Frontal cortex (tissue), 4 donors: Measurements from ENCODE around the gene PLPPR3. TPM values are rescaled to one million over a fixed set of nuclear protein-coding genes. Genes with fewer than 3 reads are reported as not detected.

Experiments
- DNase-seq, 2 donors: peaks; one replicate each; pipeline ENCODE4 v3.0.0; 2012; ENCODE audit warnings: low spot score in 2 of 2
- FAIRE-seq: peaks from 2 replicates; lab custom pipeline; 2012; peaks lifted over from hg19 to GRCh38; lab: Jason Lieb, UNC
- total RNA-seq: library from RNA; depleted of rRNA; stranded (reverse); fragments of >200 nt; gene quantifications from one replicate; pipeline ENCODE4 v1.2.3, GENCODE V29; 2014
- donor health status: control.
- donor health status: control.
- donor health status: control.

PLPPR3 gene, protein sequence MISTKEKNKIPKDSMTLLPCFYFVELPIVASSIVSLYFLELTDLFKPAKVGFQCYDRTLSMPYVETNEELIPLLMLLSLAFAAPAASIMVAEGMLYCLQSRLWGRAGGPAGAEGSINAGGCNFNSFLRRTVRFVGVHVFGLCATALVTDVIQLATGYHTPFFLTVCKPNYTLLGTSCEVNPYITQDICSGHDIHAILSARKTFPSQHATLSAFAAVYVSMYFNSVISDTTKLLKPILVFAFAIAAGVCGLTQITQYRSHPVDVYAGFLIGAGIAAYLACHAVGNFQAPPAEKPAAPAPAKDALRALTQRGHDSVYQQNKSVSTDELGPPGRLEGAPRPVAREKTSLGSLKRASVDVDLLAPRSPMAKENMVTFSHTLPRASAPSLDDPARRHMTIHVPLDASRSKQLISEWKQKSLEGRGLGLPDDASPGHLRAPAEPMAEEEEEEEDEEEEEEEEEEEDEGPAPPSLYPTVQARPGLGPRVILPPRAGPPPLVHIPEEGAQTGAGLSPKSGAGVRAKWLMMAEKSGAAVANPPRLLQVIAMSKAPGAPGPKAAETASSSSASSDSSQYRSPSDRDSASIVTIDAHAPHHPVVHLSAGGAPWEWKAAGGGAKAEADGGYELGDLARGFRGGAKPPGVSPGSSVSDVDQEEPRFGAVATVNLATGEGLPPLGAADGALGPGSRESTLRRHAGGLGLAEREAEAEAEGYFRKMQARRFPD
- 119 TPM for total RNA-seq

DNA sequence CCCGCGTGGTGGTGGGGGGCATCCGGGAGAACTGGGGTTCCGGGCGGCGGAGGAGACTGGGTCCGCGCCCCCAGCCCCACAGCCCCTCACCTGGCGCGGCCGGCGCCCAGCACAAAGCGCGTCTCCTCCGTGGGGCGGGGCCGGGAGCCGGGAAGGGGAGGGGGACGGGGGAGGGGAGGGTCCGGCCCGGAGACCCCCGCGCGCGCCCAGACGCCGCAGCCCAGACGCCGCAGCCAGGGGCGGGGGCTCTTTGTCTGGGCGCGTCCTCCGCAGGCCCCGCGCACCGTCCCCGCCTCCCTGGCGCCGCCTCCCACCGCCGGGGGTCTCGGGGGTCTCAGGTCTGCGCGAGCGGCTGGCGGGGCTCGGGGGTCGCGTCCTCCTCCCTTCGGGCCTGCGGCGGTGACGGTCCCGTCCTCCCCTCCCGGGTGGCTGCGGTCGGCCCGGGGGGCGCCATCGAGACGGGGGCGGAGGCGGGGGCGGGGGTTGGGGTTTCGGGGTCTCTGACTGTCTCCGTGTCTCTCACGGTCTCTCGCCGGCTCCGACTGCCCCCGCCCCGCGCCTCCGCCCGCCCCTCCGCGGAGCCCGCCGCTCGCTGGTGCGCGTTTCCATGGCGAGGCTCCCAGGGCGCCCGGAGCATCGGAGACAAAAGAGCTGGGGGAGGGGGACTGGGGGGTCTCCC is at the start of gene PLPPR3:
PLPPR3 (minus strand) TSS at position 131 of the 679 bp plus-strand sequence. CDS start 396 bp downstream, outside the sequence.
- peak in 1 of 2 donors; percentile 55 for DNase-seq
- FAIRE-seq = no peak

DNA sequence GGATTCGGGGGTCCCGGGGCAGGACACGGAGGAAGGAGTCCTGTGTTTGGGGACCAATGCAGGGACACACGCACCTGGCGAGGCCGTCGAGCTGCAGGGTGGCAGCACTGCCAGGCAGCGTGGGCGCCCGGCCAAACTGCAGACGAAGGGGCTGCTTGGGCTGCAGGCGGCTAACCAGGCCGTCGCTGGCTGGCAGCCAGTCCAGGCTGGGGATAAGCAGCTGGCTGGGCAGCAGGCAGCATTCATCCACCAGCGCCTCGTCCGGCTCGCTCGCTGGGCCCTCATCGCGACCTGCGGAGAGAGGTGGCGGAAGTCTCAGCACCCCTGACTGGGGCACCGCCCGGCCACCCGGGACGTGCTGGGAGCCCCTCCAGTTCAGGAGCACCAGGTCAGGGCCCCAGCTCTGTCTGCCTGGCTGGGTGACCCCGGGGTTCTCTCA is 49.2 kb upstream of the PLPPR3 start:
- DNase-seq (peak in 1 of 2 donors; percentile 69), FAIRE-seq (no peak)

DNA sequence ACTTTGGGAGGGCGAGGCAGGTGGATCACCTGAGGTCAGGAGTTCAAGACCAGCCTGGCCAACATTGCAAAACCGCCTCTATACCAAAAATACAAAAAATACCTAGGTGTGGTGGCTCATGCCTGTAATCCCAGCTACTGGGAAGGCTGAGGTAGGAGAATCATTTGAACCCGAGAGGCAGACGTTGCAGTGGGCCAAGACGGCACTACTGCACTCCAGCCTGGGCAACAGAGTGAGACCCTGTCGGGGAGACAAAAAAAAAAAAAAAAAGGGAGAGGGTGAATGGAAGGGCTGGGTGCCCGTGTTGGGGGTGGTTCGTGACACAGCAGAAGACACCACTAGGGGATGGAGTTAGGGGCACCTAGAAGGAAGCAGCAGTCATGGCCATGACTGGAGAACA is 48.6 kb upstream of the PLPPR3 start:
- FAIRE-seq (no peak), DNase-seq (no peak)

DNA sequence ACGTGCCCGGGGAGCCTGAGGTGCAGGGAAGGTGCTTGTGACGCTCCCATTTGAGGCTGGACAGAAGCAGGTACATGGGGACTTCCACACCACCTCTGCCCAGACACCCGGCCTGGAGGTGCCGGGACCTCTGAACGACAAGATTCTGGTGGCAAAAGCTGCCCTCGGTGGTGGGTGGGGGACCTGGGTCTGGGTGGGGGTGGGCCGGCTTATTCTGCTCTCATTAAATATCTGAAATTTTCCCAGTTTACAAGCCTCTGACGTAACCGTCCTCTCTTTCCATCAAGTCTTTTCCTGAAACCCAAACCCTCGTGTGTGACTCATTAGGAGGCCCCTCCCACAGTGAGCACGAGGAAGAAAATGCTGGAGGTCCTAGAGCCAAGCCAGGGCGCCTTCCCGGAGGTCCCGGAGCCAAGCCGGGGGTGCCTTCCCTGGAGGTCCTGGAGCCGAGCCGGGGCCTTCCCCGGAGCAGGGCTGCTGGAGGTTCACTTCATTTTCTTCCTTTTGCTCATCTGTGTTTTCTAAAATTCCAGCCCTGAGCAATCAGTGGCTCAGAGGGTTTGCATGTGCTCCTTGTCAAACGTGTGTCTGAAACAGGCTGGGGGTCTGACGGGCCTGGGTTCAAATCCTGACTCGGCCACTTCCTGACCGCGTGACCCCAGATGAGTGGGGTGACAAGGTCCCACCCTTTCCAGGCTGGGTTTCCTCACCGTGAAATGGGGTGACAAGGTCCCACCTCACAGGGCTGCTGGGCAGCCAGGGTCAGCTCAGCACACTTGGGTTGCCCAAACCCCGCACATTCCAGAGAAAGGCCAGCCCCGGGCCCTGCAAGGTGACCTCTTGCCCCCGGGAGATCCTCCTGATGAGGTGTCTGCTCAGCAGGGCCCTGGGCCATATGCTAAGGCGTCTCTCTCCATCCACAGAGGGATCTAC is 47.8 kb upstream of the PLPPR3 start:
- FAIRE-seq (no peak), DNase-seq (no peak)

DNA sequence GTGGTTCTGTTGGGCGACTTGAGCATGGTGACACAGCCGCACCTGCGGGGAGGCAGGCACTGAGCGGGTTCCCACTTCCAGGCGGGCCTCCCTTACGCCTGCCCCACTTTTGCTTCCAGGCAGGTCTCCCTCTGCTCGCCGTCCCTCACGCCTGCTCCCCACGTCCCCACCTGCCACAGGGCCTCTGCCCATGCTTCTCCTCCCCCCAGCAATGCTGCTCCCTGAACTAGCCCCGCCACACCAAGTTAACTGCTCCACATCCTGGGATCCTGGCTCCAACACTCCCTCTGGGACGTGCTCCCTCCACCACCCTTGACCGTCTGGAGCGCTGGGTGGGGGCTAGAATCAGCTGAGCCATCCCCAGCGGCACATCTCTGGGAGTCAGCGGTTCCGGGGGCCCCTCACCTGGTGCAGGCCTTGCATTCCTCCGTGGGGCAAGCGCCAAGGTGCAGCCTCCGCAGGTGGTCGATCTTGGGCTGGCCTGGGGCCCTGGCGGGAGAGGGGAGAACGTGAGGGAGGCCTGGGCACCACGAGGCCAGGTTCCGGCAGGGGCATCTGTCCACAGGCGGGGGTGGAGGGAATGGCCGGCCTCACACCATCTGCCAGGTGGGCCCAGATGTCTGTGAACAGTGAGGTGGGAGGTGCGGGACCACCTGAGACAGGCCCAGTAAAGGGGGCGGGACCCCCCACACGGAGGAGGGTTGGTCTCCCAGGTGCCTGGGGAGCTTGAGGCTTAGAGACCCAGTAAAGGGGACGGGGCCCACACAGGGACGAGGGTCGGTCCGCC is 46.9 kb upstream of the PLPPR3 start:
- no peak for DNase-seq
- FAIRE-seq = no peak

DNA sequence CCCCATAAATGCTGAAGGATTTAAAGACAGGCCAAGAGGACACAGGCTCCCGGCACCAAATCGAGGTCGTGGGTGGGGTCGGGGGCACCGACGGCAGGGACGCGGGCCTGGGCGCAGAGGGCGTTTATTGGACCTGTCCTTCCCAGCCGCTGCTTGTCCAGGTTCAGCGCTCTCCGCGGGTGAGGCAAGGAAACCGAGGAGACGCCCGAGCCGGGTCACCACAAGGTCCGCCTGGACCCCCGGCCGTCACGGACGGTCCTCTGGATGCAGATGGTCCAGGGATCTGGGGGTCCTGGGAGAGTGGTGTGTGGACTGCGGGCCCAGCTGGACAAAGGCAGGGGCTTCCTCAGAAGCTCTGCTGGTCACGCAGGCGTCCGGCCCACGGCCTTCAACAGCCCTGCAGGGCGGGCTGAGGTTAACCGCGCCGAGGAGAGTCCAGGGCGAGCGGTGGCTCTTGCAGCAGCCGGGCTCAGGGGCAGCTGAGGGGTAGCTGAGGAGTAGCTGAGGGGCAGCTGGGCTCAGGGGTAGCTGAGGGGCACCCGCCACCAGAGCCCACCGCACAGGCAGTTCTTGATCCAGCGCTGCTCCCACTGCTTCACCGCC is 46.2 kb upstream of the PLPPR3 start:
- DNase-seq (no peak), FAIRE-seq (no peak)

DNA sequence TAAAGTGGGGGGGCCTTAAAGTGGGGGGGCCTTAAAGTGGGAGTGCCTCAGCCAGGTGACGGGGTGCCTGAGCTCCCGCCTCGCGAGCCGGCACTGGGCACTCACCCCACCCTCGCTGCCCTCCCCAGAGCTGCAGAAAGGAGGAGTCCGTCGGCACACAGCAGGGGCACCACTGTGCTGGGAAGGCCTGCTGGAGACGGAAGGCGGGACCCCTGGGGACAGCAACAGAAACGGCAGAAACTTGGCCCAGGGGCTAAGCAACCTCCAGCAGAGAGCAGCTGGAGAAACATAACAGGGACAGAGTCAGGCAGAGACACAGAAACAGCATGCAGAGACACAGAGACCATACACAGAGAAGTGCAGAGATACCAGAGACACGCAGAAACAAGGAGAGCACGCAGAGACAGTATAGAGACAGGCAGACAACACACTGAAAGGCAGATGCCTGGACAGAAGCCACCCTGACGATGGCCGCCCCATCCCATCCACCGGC is 45.6 kb upstream of the PLPPR3 start:
- FAIRE-seq (no peak), DNase-seq (no peak)

DNA sequence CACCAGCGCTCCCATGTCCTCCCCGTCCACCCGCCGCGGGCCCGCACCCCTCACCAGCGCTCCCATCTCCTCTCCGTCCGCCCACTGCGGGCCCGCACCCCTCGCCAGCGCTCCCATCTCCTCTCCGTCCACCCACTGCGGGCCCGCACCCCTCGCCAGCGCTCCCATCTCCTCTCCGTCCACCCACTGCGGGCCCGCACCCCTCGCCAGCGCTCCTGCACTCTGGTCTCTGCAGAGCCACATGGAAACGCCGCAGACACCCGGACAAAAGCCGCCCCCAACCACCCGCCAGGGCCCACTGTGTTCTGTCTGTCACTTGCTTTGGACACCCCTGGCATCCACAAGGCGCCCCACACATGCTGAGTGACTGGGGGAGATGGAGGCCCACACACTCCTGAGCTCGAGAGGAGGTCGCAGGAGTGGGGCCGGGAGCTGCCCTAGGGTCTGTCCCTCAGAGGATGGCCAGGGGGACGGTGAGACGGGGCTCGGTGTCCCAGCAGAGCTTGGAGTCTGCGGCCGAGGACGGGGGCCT is 45.1 kb upstream of the PLPPR3 start:
- no peak for DNase-seq
- FAIRE-seq = no peak

DNA sequence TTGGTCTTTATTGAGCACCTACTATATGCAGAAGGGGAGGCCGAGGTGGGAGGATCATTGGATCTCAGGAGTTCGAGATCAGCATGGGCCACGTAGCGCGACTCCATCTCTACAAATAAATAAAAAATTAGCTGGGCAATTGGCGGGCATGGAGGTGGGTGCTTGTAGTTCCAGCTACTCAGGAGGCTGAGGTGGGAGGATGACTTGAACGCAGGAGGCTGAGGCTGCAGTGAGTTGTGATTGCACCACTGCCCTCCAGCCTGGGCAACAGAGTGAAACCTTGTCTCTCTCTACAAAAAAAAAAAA is 41.5 kb upstream of the PLPPR3 start:
- FAIRE-seq = no peak

DNA sequence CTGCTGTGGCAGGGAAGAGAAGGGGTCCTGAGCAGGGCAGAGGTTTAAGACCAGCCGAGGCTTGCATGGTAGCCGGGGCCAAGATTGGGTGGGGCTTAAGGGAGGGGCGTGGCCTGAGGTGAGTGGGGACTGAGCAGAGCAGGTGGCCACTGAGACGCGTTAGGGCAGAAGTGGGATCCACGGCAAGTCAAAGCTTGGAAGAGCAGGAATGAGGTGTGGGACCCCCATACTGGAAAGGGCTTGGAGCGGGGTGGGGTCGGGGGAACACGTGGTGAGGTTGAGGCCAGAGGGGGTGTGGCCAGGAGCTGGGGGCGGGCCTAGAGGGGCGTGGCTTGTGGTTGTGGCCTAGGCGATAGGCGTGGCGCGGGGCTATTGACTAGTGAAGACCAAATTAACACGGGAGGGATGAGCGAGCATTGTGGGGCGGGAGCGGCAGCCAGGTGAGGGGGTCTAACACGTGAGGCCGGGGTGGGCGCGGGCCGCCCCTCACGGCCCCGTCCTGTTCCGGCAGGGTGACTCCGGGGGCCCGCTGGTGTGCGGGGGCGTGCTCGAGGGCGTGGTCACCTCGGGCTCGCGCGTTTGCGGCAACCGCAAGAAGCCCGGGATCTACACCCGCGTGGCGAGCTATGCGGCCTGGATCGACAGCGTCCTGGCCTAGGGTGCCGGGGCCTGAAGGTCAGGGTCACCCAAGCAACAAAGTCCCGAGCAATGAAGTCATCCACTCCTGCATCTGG is 41.0 kb upstream of the PLPPR3 start:
- peak in 1 of 2 donors; percentile 74 for DNase-seq
- no peak for FAIRE-seq

More for the DNA sequence above, 41.5 kb upstream of the PLPPR3 start:
- DNase-seq = no peak

DNA sequence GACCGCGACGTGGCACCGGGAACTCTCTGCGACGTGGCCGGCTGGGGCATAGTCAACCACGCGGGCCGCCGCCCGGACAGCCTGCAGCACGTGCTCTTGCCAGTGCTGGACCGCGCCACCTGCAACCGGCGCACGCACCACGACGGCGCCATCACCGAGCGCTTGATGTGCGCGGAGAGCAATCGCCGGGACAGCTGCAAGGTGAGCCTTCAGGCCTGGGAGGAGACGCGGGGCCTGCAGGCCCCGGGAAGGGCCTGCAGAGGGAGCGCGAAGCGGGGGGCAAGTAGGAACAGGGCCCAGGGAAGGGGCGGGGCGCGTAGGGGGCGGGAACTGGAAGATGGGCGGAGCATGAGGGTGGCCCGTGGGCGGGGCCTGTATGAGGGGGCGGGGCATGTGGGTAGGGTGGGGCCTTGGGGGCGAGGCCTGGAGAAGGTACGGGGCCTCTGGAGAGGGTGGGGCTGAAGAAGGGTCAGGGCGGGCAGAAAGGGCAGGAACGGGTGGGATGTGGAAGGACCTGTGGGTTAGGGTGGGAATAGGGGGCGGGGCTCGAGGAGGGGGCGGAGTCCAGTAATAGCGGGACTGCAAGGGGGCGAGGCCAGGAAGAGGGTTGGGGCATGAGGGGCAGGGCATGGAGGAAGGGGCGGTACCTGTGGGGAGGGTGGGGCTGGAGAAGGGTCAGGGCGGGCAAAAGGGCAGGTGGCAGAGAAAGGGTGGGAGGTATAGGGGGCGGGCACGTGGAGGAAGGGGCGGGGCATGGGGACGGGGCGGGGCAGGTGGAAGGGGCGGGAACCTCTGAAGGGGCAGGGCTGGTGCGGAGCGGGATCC is 40.2 kb upstream of the PLPPR3 start:
- FAIRE-seq (no peak), DNase-seq (no peak)

DNA sequence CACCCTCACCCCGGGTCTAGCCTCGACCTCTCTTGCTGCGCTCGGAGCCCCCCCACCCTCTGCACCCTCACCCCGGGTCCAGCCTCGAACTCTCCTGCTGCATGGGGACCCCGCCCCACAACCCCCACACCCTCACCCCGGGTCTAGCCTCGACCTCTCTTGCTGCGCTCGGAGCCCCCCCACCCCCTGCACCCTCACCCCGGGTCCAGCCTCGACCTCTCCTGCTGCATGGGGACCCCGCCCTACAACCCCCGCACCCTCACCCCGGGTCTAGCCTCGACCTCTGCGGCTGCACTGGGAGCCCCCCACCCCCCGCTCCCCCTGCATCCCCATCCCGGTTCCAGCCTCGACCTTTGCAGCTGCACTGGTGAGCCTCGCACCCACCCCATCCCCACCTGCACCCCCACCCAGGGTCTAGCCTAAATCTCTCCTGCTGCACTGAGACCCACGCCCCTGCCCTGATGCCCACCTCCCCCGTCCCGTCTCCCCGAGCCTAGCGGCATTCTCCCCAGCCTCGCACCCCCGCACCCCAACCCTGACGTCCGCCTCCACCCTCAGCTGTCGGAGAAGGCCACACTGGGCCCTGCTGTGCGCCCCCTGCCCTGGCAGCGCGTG is 39.5 kb upstream of the PLPPR3 start:
- DNase-seq (no peak), FAIRE-seq (no peak)

DNA sequence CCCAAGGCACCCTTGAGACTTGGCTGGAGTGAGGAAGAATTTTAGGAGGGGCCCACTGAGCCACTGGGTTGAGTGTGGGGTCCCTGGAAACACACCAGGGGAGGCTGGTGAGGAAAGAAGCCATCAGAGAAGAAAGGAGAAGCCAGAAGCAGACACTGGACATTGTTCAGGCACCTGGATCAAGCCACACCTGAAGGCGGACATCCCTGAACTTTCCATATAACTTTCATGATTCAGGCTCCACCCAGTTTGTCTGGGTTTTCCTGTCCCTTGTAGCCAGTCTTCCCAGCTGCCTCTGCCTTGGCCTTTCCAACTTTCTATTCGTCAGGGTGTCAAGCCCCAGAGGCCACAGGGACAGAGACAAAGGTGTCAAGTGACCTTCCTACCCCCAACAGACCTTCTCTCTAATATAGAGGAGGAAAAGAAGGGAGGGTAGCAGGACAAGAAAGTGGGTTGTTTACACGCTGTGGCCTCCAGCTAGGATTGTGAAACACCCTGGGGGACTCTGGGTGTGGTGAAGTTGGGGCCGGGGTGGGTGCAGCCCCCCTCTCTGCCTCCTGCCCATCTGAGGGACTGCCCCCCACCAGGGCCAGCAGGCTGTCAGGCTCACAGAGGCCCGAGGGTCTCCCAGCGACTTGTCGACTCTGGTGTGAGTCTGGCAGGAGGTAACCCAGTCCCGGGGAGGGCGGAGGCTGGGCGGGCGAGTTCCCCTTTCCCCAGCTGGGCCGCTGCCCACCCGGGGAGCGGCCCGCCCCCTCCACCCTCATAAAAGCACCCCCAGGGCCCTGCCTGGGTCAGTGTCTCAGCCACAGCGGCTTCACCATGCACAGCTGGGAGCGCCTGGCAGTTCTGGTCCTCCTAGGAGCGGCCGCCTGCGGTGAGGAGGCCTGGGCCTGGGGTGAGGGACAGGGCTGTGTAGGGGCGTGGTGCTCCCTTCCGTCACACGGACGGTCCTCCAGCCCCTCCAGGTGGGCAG is 37.4 kb upstream of the PLPPR3 start, which contains the start of gene CFD:
CFD (plus strand) TSS at position 797 of the 976 bp plus-strand sequence; CDS start at position 823, 26 bp downstream.
- DNase-seq (no peak), FAIRE-seq (no peak)

DNA sequence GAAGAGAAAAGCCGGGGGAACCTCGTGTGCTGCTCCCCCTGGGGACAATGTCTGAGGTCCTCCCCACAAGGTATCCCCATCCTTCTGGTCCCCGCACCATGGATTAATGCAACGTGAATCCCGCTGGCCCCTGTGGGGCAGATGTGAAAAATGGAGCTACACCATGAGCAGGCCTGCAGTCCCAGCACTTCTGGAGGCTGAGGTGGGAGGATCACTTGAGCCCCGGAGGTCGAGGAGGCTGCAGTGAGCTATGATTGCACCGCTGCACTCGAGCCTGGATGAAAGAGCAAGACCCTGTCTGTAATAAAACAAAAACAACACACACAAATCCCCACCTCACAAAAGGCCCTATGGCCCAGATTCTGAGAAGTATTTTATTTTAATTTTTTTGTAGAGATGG is 36.5 kb upstream of the PLPPR3 start:
- no peak for DNase-seq
- FAIRE-seq = no peak

DNA sequence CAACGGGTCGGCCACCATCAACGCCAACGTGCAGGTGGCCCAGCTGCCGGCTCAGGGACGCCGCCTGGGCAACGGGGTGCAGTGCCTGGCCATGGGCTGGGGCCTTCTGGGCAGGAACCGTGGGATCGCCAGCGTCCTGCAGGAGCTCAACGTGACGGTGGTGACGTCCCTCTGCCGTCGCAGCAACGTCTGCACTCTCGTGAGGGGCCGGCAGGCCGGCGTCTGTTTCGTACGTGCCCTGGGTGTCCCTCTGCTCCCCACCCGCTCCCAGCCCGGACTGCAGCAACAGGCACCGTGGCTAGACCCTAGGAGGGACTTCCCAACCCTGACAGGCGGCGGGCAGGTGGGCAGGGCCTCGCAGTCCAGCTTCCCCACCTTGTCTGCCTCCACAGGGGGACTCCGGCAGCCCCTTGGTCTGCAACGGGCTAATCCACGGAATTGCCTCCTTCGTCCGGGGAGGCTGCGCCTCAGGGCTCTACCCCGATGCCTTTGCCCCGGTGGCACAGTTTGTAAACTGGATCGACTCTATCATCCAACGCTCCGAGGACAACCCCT is 33.9 kb upstream of the PLPPR3 start:
- DNase-seq (no peak), FAIRE-seq (no peak)
